LNCaP clone FGC (cell line): ENCODE measurements around the gene AKAP9.
"Not testable (repeated sequence)": the region's sequence is repeated elsewhere in the genome, so short reads cannot be mapped to it uniquely, and the experiment has no call there.

ENCODE experiments used
- DNase-seq: peaks from one replicate; pipeline ENCODE4 v3.0.0-alpha.2; 2011; ENCODE audit warnings: low read depth
- H3K4me3 ChIP-seq: 2 replicates; pipeline ENCODE4 v1.5.1; 2011; ENCODE audit warnings: mild to moderate bottlenecking, low read depth, low read length, control low read depth
- TF ChIP-seq, protein P1 (sequence below): IDR thresholded peaks from 2 replicates; pipeline ENCODE4 v1.5.1; 2012; ENCODE audit warnings: mild to moderate bottlenecking; ENCODE audit not compliant: control insufficient read depth, insufficient read depth; ENCODE audit errors: extremely low read depth

AKAP9 gene

GRCh38 chr7:91918356-91918755, 22.3 kb upstream of the AKAP9 start:
- no peak for DNase-seq
- TF ChIP-seq, protein P1, sequence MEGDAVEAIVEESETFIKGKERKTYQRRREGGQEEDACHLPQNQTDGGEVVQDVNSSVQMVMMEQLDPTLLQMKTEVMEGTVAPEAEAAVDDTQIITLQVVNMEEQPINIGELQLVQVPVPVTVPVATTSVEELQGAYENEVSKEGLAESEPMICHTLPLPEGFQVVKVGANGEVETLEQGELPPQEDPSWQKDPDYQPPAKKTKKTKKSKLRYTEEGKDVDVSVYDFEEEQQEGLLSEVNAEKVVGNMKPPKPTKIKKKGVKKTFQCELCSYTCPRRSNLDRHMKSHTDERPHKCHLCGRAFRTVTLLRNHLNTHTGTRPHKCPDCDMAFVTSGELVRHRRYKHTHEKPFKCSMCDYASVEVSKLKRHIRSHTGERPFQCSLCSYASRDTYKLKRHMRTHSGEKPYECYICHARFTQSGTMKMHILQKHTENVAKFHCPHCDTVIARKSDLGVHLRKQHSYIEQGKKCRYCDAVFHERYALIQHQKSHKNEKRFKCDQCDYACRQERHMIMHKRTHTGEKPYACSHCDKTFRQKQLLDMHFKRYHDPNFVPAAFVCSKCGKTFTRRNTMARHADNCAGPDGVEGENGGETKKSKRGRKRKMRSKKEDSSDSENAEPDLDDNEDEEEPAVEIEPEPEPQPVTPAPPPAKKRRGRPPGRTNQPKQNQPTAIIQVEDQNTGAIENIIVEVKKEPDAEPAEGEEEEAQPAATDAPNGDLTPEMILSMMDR, result no peak
- H3K4me3 ChIP-seq, result no peak overlapping the region

DNA sequence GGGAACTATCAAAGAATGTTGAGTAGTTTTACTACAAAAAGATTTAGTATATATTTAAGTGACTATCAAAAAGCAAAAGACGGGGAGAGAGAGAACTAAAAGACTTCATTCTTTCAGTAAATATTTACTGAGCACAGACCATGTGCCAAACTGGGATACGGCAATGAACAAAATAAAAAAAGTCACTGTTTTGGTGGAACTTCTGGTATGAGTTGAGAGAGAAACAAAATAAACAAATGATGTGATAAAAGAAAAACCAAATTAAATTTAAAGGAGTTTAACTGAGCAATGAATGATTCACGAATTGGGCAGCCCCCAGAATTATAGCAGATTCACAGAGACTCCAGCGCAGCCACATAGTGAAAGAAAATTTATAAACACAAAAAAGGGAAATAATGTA, 17.8 kb upstream of the AKAP9 start:
- H3K4me3 ChIP-seq, result no peak overlapping the region
- TF ChIP-seq, protein P1, result no peak
- no peak for DNase-seq

- no peak overlapping the region for H3K4me3 ChIP-seq
- TF ChIP-seq, protein P1, result no peak
- no peak for DNase-seq
These were observed 12.8 kb upstream of the AKAP9 start for GRCh38 chr7:91927912-91928311.

DNA sequence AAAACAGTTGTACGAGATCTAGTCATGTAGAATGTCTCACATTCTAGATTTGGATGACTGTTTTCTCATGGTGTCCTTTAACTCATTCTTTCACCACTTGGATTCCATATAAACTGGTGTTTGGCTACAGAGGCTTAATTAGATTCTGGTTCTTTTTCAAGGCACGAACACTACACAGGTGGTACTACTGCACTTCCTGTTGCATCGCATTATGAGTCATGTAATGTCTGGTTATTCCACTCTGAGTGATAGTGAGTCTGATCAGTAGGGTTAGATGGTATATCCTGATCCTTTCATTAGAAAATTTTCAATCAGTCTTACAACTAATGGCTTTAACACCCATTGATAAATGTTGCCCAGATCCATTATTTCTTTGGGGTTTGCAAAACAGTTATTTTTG, 11.2 kb upstream of the AKAP9 start:
- DNase-seq, result no peak
- no peak overlapping the region for H3K4me3 ChIP-seq
- TF ChIP-seq, protein P1, result no peak

GRCh38 chr7:91940171-91940570, 491 bp upstream of the AKAP9 start:
- peak overlapping the region; percentile 64 for H3K4me3 ChIP-seq
- TF ChIP-seq, protein P1, result no peak
- no peak for DNase-seq

DNA sequence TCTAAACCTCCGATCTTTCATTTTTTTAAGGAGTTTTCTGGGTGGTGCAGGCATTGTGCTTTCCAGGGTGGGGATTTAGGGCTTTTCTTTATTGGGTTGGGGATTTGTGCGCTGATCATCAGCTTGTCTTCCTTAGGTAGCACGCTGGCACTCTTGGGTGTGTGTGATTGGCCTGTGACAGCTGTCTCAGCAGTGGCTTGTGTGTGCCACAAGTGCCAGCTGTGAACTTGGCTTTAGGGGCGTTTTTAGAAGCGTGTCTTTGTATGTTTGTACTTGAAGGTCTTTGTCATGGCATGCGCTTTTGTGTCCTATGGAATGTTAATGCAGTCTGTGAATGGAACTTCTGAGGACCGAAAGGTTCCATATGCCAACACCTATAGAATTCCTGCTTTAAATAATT, 788 bp downstream of the AKAP9 start:
- peak; percentile 62 for DNase-seq
- peak overlapping the region; percentile 64 for H3K4me3 ChIP-seq
- TF ChIP-seq, protein P1, result no peak

DNA sequence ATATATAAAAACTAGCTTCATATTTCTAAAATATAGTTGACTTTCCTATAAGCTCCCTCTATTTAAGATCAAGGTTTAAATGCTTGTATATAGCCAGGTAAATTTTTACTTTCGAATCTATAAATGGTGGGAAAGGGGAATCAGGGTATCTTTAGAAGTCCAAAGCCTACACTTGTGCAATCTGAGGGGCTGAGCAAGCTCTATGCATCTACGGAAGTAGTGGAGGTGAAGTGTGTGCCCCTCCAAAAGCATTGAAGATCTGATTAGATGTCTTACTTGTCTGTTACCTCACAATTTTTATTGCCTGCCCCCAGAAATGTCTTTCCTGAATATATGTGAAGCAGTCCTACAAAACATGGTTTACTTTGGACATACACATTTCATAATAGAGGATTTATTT, 1.6 kb downstream of the AKAP9 start:
- peak overlapping the region; percentile 64; the same call in 1 of the 2 replicates for H3K4me3 ChIP-seq
- DNase-seq, result no peak

DNA sequence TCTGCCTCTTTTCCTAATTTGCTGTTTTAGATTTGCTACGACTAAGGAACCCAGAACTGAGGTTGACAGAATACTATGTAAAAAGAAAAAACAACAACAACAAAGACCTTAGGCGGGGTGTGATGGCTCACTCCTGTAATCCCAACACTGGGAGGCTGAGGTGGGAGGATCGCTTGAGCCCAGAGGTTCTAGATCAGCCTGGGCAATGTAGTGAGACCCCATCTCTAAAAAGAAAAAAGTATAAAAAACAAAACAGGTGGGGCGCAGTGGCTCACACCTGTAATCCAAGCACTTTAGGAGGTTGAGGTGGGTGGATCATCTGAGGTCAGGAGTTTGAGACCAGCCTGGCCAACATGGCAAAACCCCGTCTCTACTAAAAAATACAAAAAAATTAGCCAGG, 4.3 kb downstream of the AKAP9 start:
- H3K4me3 ChIP-seq, result not testable (repeated sequence)

More for the DNA sequence above, 1.6 kb downstream of the AKAP9 start:
- TF ChIP-seq, protein P1, result no peak

More for the DNA sequence above, 4.3 kb downstream of the AKAP9 start:
- DNase-seq, result not testable (repeated sequence)
